NAMALWA (cell line): Measurements from ENCODE around the gene TAF4.
"Not testable (repeated sequence)": the region's sequence is repeated elsewhere in the genome, so short reads cannot be mapped to it uniquely, and the experiment has no call there.

ENCODE experiments used
- DNase-seq: peaks from one replicate; pipeline ENCODE4 v3.0.0-alpha.2; 2015; ENCODE audit warnings: low spot score

Gene TAF4

GRCh38 chr20:62080249-62080990 is 14.7 kb upstream of the TAF4 start:
- DNase-seq = no peak

- DNase-seq = no peak
Measured at GRCh38 chr20:62079166-62079565, 13.5 kb upstream of the TAF4 start.

- no peak for DNase-seq
Measured at GRCh38 chr20:62073323-62073722, 7.6 kb upstream of the TAF4 start.

GRCh38 chr20:62071669-62072430 is 6.2 kb upstream of the TAF4 start:
- not testable (repeated sequence) for DNase-seq

- DNase-seq = no peak
Measured at GRCh38 chr20:62069741-62070216, 4.1 kb upstream of the TAF4 start.

- DNase-seq = no peak
Measured at GRCh38 chr20:62068997-62069396, 3.3 kb upstream of the TAF4 start.

GRCh38 chr20:62067547-62068260 is 2.0 kb upstream of the TAF4 start:
- DNase-seq = no peak

GRCh38 chr20:62066983-62067433 is 1.3 kb upstream of the TAF4 start:
- peak; percentile 28 for DNase-seq

GRCh38 chr20:62066339-62066982 is 780 bp upstream of the TAF4 start:
- DNase-seq = peak; percentile 53

GRCh38 chr20:62064770-62065673 is 659 bp downstream of the TAF4 start:
- no peak for DNase-seq

GRCh38 chr20:62063981-62064769 is 1.5 kb downstream of the TAF4 start:
- DNase-seq = no peak

GRCh38 chr20:62063315-62063980 is 2.2 kb downstream of the TAF4 start:
- DNase-seq = no peak

- DNase-seq = no peak
Measured at GRCh38 chr20:62062661-62063314, 2.9 kb downstream of the TAF4 start.

- DNase-seq = no peak
Measured at GRCh38 chr20:62061851-62062423, 3.7 kb downstream of the TAF4 start.

- no peak for DNase-seq
Measured at GRCh38 chr20:62060631-62061541, 4.8 kb downstream of the TAF4 start.

GRCh38 chr20:62059920-62060630 is 5.6 kb downstream of the TAF4 start:
- no peak for DNase-seq

GRCh38 chr20:62059401-62059800 is 6.3 kb downstream of the TAF4 start:
- no peak for DNase-seq
